MM.1S (cell line): ENCODE data around the gene ZCCHC3.
A peak's percentile ranks its signal among the peaks of the same experiment; 100 is the strongest.

Source experiments
- DNase-seq: peaks from one replicate; pipeline ENCODE4 v3.0.0-alpha.2; 2015
- H2AFZ ChIP-seq: fragments of 300-600 bp; sonication (generic); 2 replicates; pipeline ENCODE4 v1.6.0; 2016; ENCODE audit warnings: antibody characterized with exemption, low read length
- H3F3A ChIP-seq: fragments of 300-600 bp; sonication (generic); 2 replicates; pipeline ENCODE4 v1.6.1; 2016; ENCODE audit warnings: mild to moderate bottlenecking, antibody characterized with exemption, low read length, moderate library complexity, mixed read lengths; ENCODE audit not compliant: insufficient read depth
- H3K27ac ChIP-seq: fragments of 300-600 bp; sonication (generic); 2 replicates; pipeline ENCODE4 v1.5.1; 2016; ENCODE audit warnings: mild to moderate bottlenecking, low read length
- H3K27me3 ChIP-seq: fragments of 300-600 bp; sonication (generic); replicated peaks from 2 replicates; pipeline ENCODE4 v1.6.0; 2016; ENCODE audit warnings: low read length; ENCODE audit not compliant: insufficient read depth
- H3K36me3 ChIP-seq: fragments of 300-600 bp; sonication (generic); replicated peaks from 2 replicates; pipeline ENCODE4 v1.6.1; 2016; ENCODE audit warnings: mild to moderate bottlenecking, low read length, mixed read lengths; ENCODE audit not compliant: insufficient read depth
- H3K4me1 ChIP-seq: fragments of 300-600 bp; sonication (generic); 2 replicates; pipeline ENCODE4 v1.6.1; 2016; ENCODE audit warnings: low read length, mixed read lengths
- H3K4me2 ChIP-seq: fragments of 300-600 bp; sonication (generic); 2 replicates; pipeline ENCODE4 v1.6.0; 2016; ENCODE audit warnings: low read depth, low read length
- H3K4me3 ChIP-seq: fragments of 300-600 bp; sonication (generic); 2 replicates; pipeline ENCODE4 v1.5.1; 2016; ENCODE audit warnings: low read length, mixed read lengths
- H3K79me2 ChIP-seq: fragments of 300-600 bp; sonication (generic); 2 replicates; pipeline ENCODE4 v1.6.1; 2016; ENCODE audit warnings: mixed run types, low read length, mixed read lengths
- H3K9ac ChIP-seq: fragments of 300-600 bp; sonication (generic); 2 replicates; pipeline ENCODE4 v1.6.1; 2016; ENCODE audit warnings: low read length, mixed read lengths
- H3K9me2 ChIP-seq: fragments of 300-600 bp; sonication (generic); replicated peaks from 2 replicates; pipeline ENCODE4 v1.6.1; 2016; ENCODE audit warnings: mild to moderate bottlenecking, low read length, mixed read lengths; ENCODE audit not compliant: insufficient read depth
- H3K9me3 ChIP-seq: fragments of 300-600 bp; sonication (generic); replicated peaks from 2 replicates; pipeline ENCODE4 v1.6.1; 2016; ENCODE audit warnings: mild to moderate bottlenecking, low read length, mixed read lengths; ENCODE audit not compliant: insufficient read depth
- H4K20me1 ChIP-seq: fragments of 300-600 bp; sonication (generic); 2 replicates; pipeline ENCODE4 v1.6.1; 2016; ENCODE audit warnings: mild to moderate bottlenecking, low read length, moderate library complexity, mixed read lengths; ENCODE audit not compliant: insufficient read depth
- EZH2 ChIP-seq: fragments of 300-600 bp; sonication (generic); optimal IDR thresholded peaks from 2 replicates; pipeline ENCODE3; 2017; ENCODE audit warnings: low read depth, mild to moderate bottlenecking, antibody characterized with exemption, low read length, mixed read lengths
- EZH2phosphoT487 ChIP-seq: fragments of 300-600 bp; sonication (generic); IDR thresholded peaks from 2 replicates; pipeline ENCODE4 v1.6.1; 2018; ENCODE audit warnings: antibody characterized with exemption, low read length
- TF ChIP-seq, protein P1 (sequence below): fragments of 300-600 bp; sonication (generic); IDR thresholded peaks from 2 replicates; pipeline ENCODE4 v1.5.1; 2016; ENCODE audit warnings: antibody characterized with exemption, low read length, mixed read lengths

ZCCHC3 gene

DNA sequence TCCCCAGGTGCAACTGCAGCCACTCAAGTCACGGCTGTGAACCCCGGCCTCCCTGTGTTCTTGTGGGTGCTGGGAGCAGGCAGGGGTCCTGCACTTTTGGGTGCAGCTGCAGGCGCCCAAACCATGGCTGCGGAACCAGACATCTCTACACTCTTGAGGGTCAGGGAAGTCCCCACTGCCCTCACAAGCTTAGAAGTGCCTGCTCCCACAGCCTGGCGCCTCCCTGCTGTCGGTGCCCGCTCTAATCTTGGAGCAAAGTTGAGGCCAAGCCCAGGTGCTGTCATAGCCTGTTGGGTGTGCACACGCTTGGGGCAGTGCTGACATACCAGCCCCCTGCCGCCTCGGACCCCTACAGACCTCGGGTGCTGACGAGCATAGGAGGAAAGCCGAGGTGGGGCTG, 33.7 kb upstream of the ZCCHC3 start:
- Histone ChIP-seq H4K20me1 (no peaks in the 10 kb centered on the region), H3K4me1 (no peaks in the 10 kb centered on the region), H3K27ac (no peak overlapping the region), H3F3A (no peaks in the 10 kb centered on the region), H3K9ac (no peak overlapping the region), H3K4me3 (no peak overlapping the region), H2AFZ (no peak overlapping the region), H3K4me2 (no peak overlapping the region), H3K79me2 (no peaks in the 10 kb centered on the region), H3K27me3 (no peaks in the 10 kb centered on the region), H3K36me3 (no peaks in the 10 kb centered on the region), H3K9me2 (no peaks in the 10 kb centered on the region), H3K9me3 (no peaks in the 10 kb centered on the region)
- no peak for TF ChIP-seq EZH2phosphoT487
- TF ChIP-seq EZH2, result no peak
- TF ChIP-seq, protein P1, sequence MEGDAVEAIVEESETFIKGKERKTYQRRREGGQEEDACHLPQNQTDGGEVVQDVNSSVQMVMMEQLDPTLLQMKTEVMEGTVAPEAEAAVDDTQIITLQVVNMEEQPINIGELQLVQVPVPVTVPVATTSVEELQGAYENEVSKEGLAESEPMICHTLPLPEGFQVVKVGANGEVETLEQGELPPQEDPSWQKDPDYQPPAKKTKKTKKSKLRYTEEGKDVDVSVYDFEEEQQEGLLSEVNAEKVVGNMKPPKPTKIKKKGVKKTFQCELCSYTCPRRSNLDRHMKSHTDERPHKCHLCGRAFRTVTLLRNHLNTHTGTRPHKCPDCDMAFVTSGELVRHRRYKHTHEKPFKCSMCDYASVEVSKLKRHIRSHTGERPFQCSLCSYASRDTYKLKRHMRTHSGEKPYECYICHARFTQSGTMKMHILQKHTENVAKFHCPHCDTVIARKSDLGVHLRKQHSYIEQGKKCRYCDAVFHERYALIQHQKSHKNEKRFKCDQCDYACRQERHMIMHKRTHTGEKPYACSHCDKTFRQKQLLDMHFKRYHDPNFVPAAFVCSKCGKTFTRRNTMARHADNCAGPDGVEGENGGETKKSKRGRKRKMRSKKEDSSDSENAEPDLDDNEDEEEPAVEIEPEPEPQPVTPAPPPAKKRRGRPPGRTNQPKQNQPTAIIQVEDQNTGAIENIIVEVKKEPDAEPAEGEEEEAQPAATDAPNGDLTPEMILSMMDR, result no peak
- no peak for DNase-seq

DNA sequence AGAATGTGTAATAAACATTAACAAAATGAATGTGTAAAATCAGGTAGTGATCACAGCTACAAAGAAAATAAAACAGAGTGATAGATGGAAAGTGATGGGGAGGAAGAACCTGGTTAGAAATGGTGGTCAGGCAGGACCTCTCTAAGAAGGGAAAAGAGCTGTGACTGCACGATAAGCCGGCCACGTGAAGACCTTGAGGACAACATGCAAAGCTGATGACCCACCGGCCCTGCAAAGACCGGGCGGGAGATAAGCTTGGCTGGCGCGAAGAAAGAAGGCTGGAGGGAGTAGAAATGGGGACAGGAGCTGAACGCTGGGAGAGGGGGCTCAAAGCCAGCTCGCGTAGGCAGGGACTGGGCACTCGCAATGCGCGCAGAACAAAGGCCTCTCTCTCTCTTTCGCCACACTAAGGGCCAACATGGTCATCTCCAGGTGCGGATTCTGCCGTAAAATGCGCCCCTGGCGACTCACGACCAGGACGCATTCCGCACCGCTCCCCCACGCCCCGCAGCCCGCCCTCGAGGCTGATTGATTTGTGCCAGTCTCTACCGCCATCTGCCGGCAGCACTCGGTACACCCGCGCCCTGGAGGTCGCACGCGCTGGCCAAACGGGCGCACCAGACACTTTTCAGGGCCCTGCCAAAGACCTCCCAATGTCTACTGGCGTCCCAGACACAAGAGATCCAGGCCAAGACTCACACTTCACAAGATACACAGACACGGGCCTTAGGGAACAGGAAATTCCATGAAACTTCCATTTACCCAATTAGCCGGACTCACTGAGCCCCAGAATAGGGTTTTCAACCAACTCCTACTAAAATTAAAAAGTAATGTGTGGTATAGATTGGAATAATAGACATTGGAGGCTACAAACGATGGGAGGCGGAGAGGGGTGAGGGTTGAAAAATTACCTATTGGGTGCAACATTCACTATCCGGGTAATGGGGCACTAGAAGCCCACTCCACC, 30.5 kb upstream of the ZCCHC3 start:
- TF ChIP-seq EZH2phosphoT487, result no peak
- TF ChIP-seq, protein P1, result peak; percentile 96
- no peaks in the 10 kb centered on the region for H3K9me3 ChIP-seq

DNA sequence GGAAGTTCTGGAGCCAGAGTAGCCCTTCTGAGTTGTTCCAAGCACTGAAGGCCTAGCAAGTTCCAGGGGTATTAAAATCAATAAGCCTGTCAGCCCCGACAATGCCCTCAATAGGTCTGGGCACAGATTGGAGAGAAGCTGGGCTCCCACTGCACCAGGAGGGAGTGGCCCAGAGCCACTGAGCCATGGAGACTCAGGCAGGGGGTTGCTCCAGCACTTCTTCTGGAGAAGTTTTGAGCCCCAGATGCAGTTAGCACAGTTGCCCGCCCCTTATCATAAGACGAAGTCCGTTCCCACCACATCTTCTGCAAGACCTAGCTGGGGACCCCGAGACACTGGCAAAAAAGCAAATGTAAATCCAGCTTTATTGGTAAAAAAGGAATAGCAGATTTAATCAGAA, 26.9 kb upstream of the ZCCHC3 start:
- no peak for TF ChIP-seq EZH2phosphoT487

More for the DNA sequence above, 30.5 kb upstream of the ZCCHC3 start:
- DNase-seq, result peak; percentile 88
- H3K4me2 ChIP-seq, result peak overlapping the region; percentile 84
- H3F3A ChIP-seq, result no peaks in the 10 kb centered on the region
- H3K79me2 ChIP-seq, result no peaks in the 10 kb centered on the region
- H4K20me1 ChIP-seq, result no peaks in the 10 kb centered on the region
- H3K9me2 ChIP-seq, result no peaks in the 10 kb centered on the region
- peak overlapping the region; percentile 61 for H3K4me3 ChIP-seq
- no peaks in the 10 kb centered on the region for H3K36me3 ChIP-seq
- no peaks in the 10 kb centered on the region for H3K4me1 ChIP-seq
- peak overlapping the region; percentile 89 for H2AFZ ChIP-seq
- no peaks in the 10 kb centered on the region for H3K27me3 ChIP-seq
- no peak overlapping the region for H3K27ac ChIP-seq
- H3K9ac ChIP-seq, result peak overlapping the region; percentile 54

DNA sequence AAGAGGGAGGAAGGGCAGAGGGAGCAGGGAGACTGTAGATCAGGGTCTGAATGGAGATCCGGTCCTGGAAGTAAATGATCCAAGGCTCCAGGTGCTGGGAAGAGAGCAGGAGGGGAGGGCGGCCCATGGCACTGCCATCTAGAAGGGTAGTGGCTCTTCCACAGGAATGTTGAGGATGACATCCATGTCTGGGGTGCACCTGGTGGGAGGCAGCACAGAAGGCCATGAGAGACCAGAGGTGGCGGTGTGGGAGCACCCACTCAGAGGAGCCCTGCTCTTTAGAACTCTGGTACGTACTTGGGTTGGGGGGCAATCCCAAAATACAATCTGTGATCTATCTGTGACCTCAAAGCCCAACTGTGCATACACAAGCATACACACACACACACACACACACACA, 26.3 kb upstream of the ZCCHC3 start:
- no peak overlapping the region for H3K27ac ChIP-seq
- H3K4me2 ChIP-seq, result no peak overlapping the region
- TF ChIP-seq EZH2phosphoT487 (no peak), EZH2 (no peak)
- TF ChIP-seq, protein P1, result no peak
- H2AFZ ChIP-seq, result no peak overlapping the region
- no peak overlapping the region for H3K4me3 ChIP-seq
- no peaks in the 10 kb centered on the region for H4K20me1 ChIP-seq
- no peaks in the 10 kb centered on the region for H3K4me1 ChIP-seq
- H3K36me3 ChIP-seq, result no peaks in the 10 kb centered on the region
- no peaks in the 10 kb centered on the region for H3F3A ChIP-seq
- H3K79me2 ChIP-seq, result no peaks in the 10 kb centered on the region
- DNase-seq, result no peak
- no peak overlapping the region for H3K9ac ChIP-seq
- H3K27me3 ChIP-seq, result no peaks in the 10 kb centered on the region
- H3K9me2 ChIP-seq, result no peaks in the 10 kb centered on the region
- H3K9me3 ChIP-seq, result no peaks in the 10 kb centered on the region

More for the DNA sequence above, 26.9 kb upstream of the ZCCHC3 start:
- Histone ChIP-seq H3K4me1 (no peaks in the 10 kb centered on the region), H3K79me2 (no peaks in the 10 kb centered on the region), H3K9ac (no peak overlapping the region), H3K27me3 (no peaks in the 10 kb centered on the region), H3F3A (no peaks in the 10 kb centered on the region), H3K9me3 (no peaks in the 10 kb centered on the region), H3K9me2 (no peaks in the 10 kb centered on the region), H3K4me3 (no peak overlapping the region), H3K4me2 (no peak overlapping the region), H3K27ac (no peak overlapping the region), H2AFZ (no peak overlapping the region), H4K20me1 (no peaks in the 10 kb centered on the region), H3K36me3 (no peaks in the 10 kb centered on the region)
- no peak for DNase-seq
